Measurements from ENCODE around the gene VN1R5.
"Not testable (repeated sequence)": the region's sequence is repeated elsewhere in the genome, so short reads cannot be mapped to it uniquely, and the experiment has no call there.

VN1R5 gene

GRCh38 chr1:247255772-247256171 is at the start of gene VN1R5:
Gene VN1R5, plus strand, starts transcription at chr1:247256072.
- DNase-seq (ENCODE audit: low read depth): not testable (repeated sequence)

DNA sequence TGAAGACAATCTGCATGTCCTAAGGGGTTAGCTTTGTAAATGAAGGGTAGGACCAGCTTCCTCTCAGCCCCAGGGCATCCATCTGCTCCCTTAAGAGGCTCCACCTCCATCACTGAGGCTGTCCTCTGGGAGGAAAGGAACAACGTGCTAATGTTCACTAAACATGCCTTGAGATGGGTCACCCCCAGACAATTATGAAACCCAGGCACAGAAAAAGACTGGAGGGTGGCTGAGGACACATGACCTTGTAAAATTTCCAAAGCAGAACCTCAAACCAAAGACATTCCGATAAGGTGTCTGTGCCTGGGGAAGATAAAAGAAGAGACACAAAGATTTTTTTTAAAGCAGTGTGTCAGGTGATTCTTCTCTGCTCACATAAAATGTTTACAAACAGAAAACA is 46.5 kb upstream of the VN1R5 start:
- no peak for DNase-seq (ENCODE audit: low read depth)

DNA sequence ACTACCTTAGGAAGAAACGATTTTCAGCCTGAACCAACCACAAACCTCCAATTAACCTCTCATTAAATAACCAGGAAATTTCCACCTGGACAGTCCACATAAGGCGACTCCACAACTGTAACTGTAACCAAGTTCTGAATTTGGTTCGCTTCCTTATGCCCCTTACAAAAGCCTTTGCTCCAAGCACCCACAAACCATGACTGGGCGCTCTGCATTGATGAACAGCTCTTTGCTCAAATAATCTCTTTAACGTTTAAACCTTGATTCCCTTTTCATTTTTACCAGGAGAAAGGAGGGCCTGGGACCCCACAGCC is 45.9 kb upstream of the VN1R5 start:
- DNase-seq (ENCODE audit: low read depth): no peak

DNA sequence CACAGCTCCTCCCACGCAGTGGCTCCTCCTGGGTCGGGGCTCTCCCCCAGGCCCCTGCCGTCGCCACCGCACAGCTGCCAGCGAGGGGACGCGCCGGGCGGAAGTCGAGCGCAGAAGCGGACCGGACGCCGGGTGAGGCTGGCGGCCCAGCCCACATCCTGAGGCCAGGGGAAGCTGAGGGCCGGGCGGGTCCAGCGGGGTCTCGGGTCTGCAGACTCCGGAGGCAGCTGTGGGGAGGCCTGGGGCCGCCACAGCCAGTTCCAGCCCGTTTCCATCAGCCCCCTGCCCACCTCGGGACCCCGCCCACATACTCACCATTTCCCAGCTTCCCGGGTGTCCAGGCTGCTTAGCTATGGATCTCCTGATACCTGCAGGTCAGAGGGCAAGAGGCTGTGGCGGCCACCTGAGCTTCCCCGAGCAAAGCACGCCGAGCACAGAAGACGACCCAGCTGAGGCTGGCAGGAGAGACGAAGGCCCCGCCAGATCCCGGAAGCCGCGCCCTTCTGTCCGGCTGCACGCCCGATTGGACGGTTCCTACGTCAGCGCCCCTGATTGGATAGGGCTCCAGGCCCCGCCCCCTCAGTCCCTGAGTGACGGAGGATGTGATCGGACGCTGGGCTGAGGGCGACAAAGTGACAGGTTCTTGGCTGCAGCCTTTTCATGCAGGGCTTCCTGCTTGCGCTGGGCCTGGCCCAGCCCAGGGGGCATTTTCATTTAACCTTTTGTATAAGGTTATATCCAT is 45.3 kb upstream of the VN1R5 start:
- peak; percentile 98 for DNase-seq (ENCODE audit: low read depth)

GRCh38 chr1:247211339-247211738 is 44.5 kb upstream of the VN1R5 start:
- DNase-seq (ENCODE audit: low read depth): no peak

- DNase-seq (ENCODE audit: low read depth): peak; percentile 64
Measured at GRCh38 chr1:247212012-247212411, 43.9 kb upstream of the VN1R5 start.

GRCh38 chr1:247212627-247213617 is 43.0 kb upstream of the VN1R5 start:
- DNase-seq (ENCODE audit: low read depth): no peak

GRCh38 chr1:247216261-247216660 is 39.6 kb upstream of the VN1R5 start:
- DNase-seq (ENCODE audit: low read depth): no peak

GRCh38 chr1:247218121-247218651 is 37.7 kb upstream of the VN1R5 start:
- no peak for DNase-seq (ENCODE audit: low read depth)

DNA sequence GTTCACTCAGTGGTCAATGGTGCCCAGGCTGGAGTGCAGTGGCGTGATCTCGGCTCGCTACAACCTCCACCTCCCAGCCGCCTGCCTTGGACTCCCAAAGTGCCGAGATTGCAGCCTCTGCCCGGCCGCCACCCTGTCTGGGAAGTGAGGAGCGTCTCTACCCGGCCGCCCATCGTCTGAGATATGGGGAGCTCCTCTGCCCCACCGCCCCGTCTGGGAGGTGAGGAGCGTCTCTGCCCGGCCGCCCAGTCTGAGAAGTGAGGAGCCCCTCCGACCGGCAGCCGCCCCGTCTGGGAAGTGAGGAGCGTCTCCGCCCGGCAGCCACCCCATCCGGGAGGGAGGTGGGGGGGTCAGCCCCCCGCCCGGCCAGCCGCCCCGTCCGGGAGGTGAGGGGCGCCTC is 35.6 kb upstream of the VN1R5 start:
- DNase-seq (ENCODE audit: low read depth): not testable (repeated sequence)

GRCh38 chr1:247222840-247223239 is 33.0 kb upstream of the VN1R5 start:
- no peak for DNase-seq (ENCODE audit: low read depth)

- no peak for DNase-seq (ENCODE audit: low read depth)
Measured at GRCh38 chr1:247224822-247225221, 31.1 kb upstream of the VN1R5 start.

- no peak for DNase-seq (ENCODE audit: low read depth)
Measured at GRCh38 chr1:247228133-247228532, 27.7 kb upstream of the VN1R5 start.

- no peak for DNase-seq (ENCODE audit: low read depth)
Measured at GRCh38 chr1:247241691-247242090, 14.2 kb upstream of the VN1R5 start.

- DNase-seq (ENCODE audit: low read depth): no peak
Measured at GRCh38 chr1:247243524-247244137, 12.2 kb upstream of the VN1R5 start.

GRCh38 chr1:247246325-247247115 is 9.4 kb upstream of the VN1R5 start:
- DNase-seq (ENCODE audit: low read depth): no peak

- DNase-seq (ENCODE audit: low read depth): no peak
Measured at GRCh38 chr1:247247568-247247967, 8.3 kb upstream of the VN1R5 start.

GRCh38 chr1:247266053-247266452 is 10.2 kb downstream of the VN1R5 start:
- no peak for DNase-seq (ENCODE audit: low read depth)

- no peak for DNase-seq (ENCODE audit: low read depth)
Measured at GRCh38 chr1:247268390-247269045, 12.6 kb downstream of the VN1R5 start.

DNA sequence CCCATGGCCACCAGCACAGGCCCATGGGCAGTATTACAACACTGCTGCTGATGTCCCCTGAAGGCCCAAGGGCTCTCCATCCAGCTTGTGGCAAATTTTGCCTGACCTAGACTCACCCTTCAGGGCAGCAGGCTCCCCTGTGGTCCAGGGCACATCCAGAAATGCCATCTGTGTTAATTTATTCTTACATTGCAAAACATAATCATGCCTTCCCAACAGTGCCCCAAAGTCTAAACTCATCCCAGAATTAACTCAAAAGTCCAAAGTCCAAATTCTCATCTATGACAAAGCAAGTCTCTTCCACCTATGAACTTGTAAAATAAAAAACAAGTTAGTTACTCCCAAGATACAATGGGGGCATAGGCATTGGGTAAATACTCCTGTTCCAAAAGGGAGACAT is 13.3 kb downstream of the VN1R5 start:
- DNase-seq (ENCODE audit: low read depth): no peak

- DNase-seq (ENCODE audit: low read depth): no peak
Measured at GRCh38 chr1:247270003-247270402, 14.1 kb downstream of the VN1R5 start.

All from CMK (cell line).